Liver (tissue), 9 donors: ENCODE measurements around the gene GMPR2. TPM values are rescaled to one million over a fixed set of nuclear protein-coding genes. Genes with fewer than 3 reads are reported as not detected.

Experiments
- DNase-seq: peaks from one replicate; pipeline ENCODE4 v3.0.0-alpha.2; 2017; ENCODE audit warnings: low spot score
- H3K27ac ChIP-seq, 2 donors: one replicate each; pipeline ENCODE4 v1.7.0; 2013; ENCODE audit warnings: inconsistent platforms in 2 of 2, low read length in 2 of 2, control low read depth in 1 of 2, low read depth in 1 of 2, mild to moderate bottlenecking in 1 of 2
- H3K27me3 ChIP-seq, 4 donors: one replicate each; pipeline versions ENCODE4 v1.6.1 to v1.7.0; 2013; ENCODE audit warnings: low read length in 3 of 4, inconsistent platforms in 1 of 4, mild to moderate bottlenecking in 1 of 4, moderate library complexity in 1 of 4; ENCODE audit not compliant: control insufficient read depth in 4 of 4, insufficient read depth in 4 of 4
- H3K36me3 ChIP-seq, 4 donors: one replicate each; pipeline versions ENCODE4 v1.6.1 to v1.7.0; 2013; ENCODE audit warnings: low read length in 3 of 4, mild to moderate bottlenecking in 3 of 4, low read depth in 1 of 4, moderate library complexity in 1 of 4; ENCODE audit not compliant: control insufficient read depth in 4 of 4, insufficient read depth in 3 of 4
- H3K4me1 ChIP-seq, 4 donors: one replicate each; pipeline versions ENCODE4 v1.6.1 to v1.7.0; 2013; ENCODE audit warnings: low read length in 3 of 4, mild to moderate bottlenecking in 3 of 4, moderate library complexity in 1 of 4; ENCODE audit not compliant: control insufficient read depth in 4 of 4, insufficient read depth in 4 of 4
- H3K4me3 ChIP-seq, 3 donors: one replicate each; pipeline versions ENCODE4 v1.6.1 to v1.7.0; 2013; ENCODE audit warnings: low read length in 3 of 3, control low read depth in 1 of 3, low read depth in 1 of 3, mild to moderate bottlenecking in 1 of 3
- H3K9ac ChIP-seq, 2 donors: one replicate each; pipeline ENCODE4 v1.7.0; 2013; ENCODE audit warnings: low read length in 2 of 2, mild to moderate bottlenecking in 2 of 2, moderate library complexity in 2 of 2, control low read depth in 1 of 2, low read depth in 1 of 2
- H3K9me3 ChIP-seq, 4 donors: one replicate each; pipeline versions ENCODE4 v1.6.1 to v1.7.0; 2013; ENCODE audit warnings: low read length in 3 of 4; ENCODE audit not compliant: control insufficient read depth in 4 of 4
- ATF3 ChIP-seq: IDR thresholded peaks from 2 replicates; pipeline ENCODE4 v1.6.1; 2016; ENCODE audit warnings: antibody characterized with exemption
- FOXA1 ChIP-seq: IDR thresholded peaks from 2 replicates; pipeline ENCODE4 v1.6.1; 2016; ENCODE audit warnings: antibody characterized with exemption
- HNF4A ChIP-seq, 2 donors: conservative IDR thresholded peaks; 2 replicates each; pipeline ENCODE4 v1.6.1; 2016; ENCODE audit warnings: antibody characterized with exemption in 2 of 2, mild to moderate bottlenecking in 2 of 2
- RAD21 ChIP-seq, 2 donors: IDR thresholded peaks; 2 replicates each; pipeline ENCODE4 v1.6.1; 2016; ENCODE audit warnings: antibody characterized with exemption in 2 of 2, mild to moderate bottlenecking in 2 of 2
- REST ChIP-seq: IDR thresholded peaks from 2 replicates; pipeline ENCODE4 v1.6.1; 2016; ENCODE audit warnings: antibody characterized with exemption, mild to moderate bottlenecking
- RXRA ChIP-seq, 2 donors: IDR thresholded peaks; 2 replicates each; pipeline ENCODE4 v1.6.1; 2017 to 2018; ENCODE audit warnings: antibody characterized with exemption in 2 of 2, mild to moderate bottlenecking in 1 of 2
- WGBS: extraction: QIAGEN DNeasy Blood & Tissue Kit; methylation state at CpG from one replicate; pipeline ENCODE4 v1.1.7; 2013; 5-methylcytosine and 5-hydroxymethylcytosine counted together
- polyA plus RNA-seq, 2 donors: library from polyadenylated mRNA; stranded (reverse) in 1 of 2; unstranded in 1 of 2; fragments of 200-250 nt in 1 of 2; fragments of >200 nt in 1 of 2; fragmentation: Nextera tagmentation in 1 of 2; extraction: Ambion mirVana in 1 of 2; gene quantifications; one replicate each; pipeline versions ENCODE4 v1.2.1 to v1.2.3, GENCODE V29; 2013 to 2015
- total RNA-seq, 2 donors: library from RNA; depleted of rRNA; stranded (reverse); fragments of >200 nt; gene quantifications; one replicate each; pipeline ENCODE4 v1.2.3, GENCODE V29; 2014
- TF ChIP-seq, protein P1 (sequence below): IDR thresholded peaks from 2 replicates; pipeline ENCODE4 v1.6.1; 2016; ENCODE audit warnings: antibody characterized with exemption
- TF ChIP-seq, protein P2 (sequence below): fragments of 150-350 bp; IDR thresholded peaks from 2 replicates; pipeline ENCODE4 v1.5.1; 2017; ENCODE audit warnings: improper control_type of control experiment, low read depth, low read length; ENCODE audit not compliant: missing input control
- donor health status: healthy.
- donor health status: healthy.
- donor health status: healthy.
- donor health status: healthy.
- donor health status: healthy.

Gene GMPR2
- total and polyA plus RNA-seq, 4 donors: 28.6 to 42.7 (median 32.4) TPM

DNA sequence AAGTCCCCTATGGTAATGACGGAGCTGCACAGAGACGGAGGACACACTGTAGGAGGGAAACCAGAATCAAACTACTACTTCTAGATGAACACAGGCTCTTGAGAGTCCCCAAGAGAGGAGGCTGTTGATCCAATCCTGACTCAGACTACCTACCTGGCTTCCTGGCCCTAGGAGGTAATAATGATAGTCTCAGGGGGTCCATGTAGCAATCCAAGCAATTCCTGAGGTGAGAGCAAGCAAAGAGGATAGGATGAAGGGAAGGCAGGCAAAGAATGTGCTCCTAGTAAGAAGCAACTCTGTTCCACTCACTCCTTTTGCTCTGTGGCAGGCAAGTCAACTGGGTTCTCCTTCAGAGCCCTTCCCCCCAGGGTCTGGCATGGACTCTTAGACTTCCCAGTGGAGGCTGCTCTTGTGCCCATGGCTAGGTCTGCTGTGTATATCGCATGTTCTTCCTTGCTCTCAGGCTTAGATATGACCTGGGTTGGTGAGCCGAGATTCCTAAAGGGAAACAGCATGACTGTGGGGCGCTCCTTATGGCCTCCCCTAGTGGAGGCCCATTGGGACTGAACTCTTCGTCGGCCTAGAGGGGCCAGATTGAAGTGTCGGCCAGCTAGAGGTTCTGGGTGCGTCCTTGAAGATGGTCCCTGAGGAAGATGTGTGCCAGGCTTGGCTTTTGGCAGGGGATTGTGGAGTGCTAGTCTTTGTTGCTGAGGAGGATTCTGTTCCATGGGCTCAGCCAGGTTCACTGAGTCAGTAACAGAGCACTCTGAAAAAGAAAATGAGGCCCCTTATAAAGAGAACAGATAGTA lies 7.6 kb downstream of the GMPR2 start:
- TF ChIP-seq ATF3: no peak
- TF ChIP-seq, protein P1, sequence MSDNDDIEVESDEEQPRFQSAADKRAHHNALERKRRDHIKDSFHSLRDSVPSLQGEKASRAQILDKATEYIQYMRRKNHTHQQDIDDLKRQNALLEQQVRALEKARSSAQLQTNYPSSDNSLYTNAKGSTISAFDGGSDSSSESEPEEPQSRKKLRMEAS: no peak
- Histone ChIP-seq H3K9me3 (no peaks in the 10 kb centered on the region), H3K4me1 (peaks cover 8 to 41% (median 27%) of the 10 kb centered on the region in 4 donors), H3K4me3 (no peak overlapping the region), H3K27me3 (no peaks in the 10 kb centered on the region), H3K27ac (no peak overlapping the region), H3K9ac (no peak overlapping the region), H3K36me3 (peaks cover 10 to 56% (median 47%) of the 10 kb centered on the region in 4 donors)
- no peak for DNase-seq
- 94% methylated on average over 9 of the region's 9 CpGs for WGBS

GRCh38 chr14:24241829-24242443 lies 9.2 kb downstream of the GMPR2 start:
- Histone ChIP-seq H3K4me1 (peaks cover 10 to 45% (median 27%) of the 10 kb centered on the region in 4 donors), H3K9ac (peak overlapping the region; percentile 89 to 93), H3K27ac (peak overlapping the region; percentile 99 to 100), H3K27me3 (no peaks in the 10 kb centered on the region), H3K36me3 (peaks cover 10 to 40% (median 34%) of the 10 kb centered on the region in 4 donors), H3K9me3 (no peaks in the 10 kb centered on the region), H3K4me3 (peak overlapping the region; percentile 60 to 91 (median 90))
- peak; percentile 93 for DNase-seq
- 3% methylated on average over 39 of the region's 39 CpGs for WGBS
- TF ChIP-seq, protein P2, sequence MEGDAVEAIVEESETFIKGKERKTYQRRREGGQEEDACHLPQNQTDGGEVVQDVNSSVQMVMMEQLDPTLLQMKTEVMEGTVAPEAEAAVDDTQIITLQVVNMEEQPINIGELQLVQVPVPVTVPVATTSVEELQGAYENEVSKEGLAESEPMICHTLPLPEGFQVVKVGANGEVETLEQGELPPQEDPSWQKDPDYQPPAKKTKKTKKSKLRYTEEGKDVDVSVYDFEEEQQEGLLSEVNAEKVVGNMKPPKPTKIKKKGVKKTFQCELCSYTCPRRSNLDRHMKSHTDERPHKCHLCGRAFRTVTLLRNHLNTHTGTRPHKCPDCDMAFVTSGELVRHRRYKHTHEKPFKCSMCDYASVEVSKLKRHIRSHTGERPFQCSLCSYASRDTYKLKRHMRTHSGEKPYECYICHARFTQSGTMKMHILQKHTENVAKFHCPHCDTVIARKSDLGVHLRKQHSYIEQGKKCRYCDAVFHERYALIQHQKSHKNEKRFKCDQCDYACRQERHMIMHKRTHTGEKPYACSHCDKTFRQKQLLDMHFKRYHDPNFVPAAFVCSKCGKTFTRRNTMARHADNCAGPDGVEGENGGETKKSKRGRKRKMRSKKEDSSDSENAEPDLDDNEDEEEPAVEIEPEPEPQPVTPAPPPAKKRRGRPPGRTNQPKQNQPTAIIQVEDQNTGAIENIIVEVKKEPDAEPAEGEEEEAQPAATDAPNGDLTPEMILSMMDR: peak; percentile 66
- TF ChIP-seq REST (peak; percentile 16), HNF4A (conservative IDR thresholded peaks at IDR 0.05) (no peak), FOXA1 (no peak), RAD21 (IDR thresholded peaks at IDR 0.05) (peak in 1 of 2 donors; percentile 40), RXRA (IDR thresholded peaks at IDR 0.05) (peak in 1 of 2 donors; percentile 36)
